HG02884 (cell line): ENCODE measurements around the gene UPK3A.
A peak's percentile ranks its signal among the peaks of the same experiment; 100 is the strongest.

Experiments used
- ATAC-seq: cut with Tn5 transposase; IDR thresholded peaks from one replicate; pipeline ENCODE4 v1.9.1; 2021; ENCODE audit warnings: mild to moderate bottlenecking, moderate library complexity; ENCODE audit not compliant: unreplicated experiment

UPK3A gene

GRCh38 chr22:45284705-45285262, at the start of gene UPK3A:
Gene UPK3A, plus strand, starts transcription at chr22:45284949. Its CDS starts 65 bp downstream, at chr22:45285014.
- ATAC-seq: no peak

- peak; percentile 65 for ATAC-seq
Measured at GRCh38 chr22:45235101-45235777, 49.5 kb upstream of the UPK3A start.

- ATAC-seq: no peak
Measured at GRCh38 chr22:45235851-45236342, 48.9 kb upstream of the UPK3A start.

GRCh38 chr22:45237065-45237990, 47.4 kb upstream of the UPK3A start:
- no peak for ATAC-seq

GRCh38 chr22:45238076-45238956, 46.4 kb upstream of the UPK3A start:
- ATAC-seq: no peak

GRCh38 chr22:45238957-45239680, 45.6 kb upstream of the UPK3A start:
- no peak for ATAC-seq

- ATAC-seq: no peak
Measured at GRCh38 chr22:45239681-45240051, 45.1 kb upstream of the UPK3A start.

- no peak for ATAC-seq
Measured at GRCh38 chr22:45240104-45240809, 44.5 kb upstream of the UPK3A start.

- no peak for ATAC-seq
Measured at GRCh38 chr22:45240810-45241631, 43.7 kb upstream of the UPK3A start, which contains the start of gene KIAA0930. Gene KIAA0930, minus strand, starts transcription at chr22:45240894. Its CDS starts 191 bp downstream, at chr22:45240703.

DNA sequence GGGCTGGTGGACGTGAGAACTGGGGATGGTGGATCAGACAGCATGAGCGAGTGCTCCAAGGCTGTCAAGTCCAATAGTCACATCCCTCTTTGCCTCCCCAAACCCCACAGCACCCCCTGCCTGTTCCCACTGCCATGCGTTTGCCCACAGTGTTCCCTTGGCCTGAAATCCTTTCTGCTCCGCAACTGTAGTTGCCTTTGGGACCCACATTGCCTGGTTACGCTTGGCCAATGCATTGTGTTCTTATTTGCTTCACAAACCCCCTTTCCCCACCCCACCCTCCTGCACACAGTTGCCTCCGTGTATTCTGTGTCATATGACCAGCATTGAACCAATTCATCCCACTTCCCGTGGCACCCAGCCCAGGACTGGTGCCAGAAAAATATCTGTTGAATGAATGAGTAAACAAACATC, 42.0 kb upstream of the UPK3A start:
- no peak for ATAC-seq

DNA sequence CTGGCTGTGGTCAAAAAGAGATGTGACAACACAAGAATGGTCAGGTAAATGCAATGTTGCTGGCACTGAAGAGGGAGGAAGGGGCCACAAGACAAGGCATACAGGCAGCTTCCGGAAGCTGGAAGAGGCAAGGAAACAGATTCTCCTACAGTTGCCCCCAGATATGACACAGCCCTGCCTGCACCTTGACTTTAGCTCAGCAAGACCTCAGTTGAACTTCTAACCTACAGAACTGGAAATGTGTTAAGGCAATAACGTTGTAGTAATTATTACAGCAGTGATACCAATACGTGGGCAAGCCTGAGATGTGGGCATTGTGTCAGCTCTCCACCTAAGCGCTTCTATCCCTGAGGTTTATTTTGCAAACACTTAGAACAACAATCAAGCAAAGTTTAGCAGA, 39.8 kb upstream of the UPK3A start:
- ATAC-seq: no peak

GRCh38 chr22:45246060-45246985, 38.4 kb upstream of the UPK3A start:
- no peak for ATAC-seq

DNA sequence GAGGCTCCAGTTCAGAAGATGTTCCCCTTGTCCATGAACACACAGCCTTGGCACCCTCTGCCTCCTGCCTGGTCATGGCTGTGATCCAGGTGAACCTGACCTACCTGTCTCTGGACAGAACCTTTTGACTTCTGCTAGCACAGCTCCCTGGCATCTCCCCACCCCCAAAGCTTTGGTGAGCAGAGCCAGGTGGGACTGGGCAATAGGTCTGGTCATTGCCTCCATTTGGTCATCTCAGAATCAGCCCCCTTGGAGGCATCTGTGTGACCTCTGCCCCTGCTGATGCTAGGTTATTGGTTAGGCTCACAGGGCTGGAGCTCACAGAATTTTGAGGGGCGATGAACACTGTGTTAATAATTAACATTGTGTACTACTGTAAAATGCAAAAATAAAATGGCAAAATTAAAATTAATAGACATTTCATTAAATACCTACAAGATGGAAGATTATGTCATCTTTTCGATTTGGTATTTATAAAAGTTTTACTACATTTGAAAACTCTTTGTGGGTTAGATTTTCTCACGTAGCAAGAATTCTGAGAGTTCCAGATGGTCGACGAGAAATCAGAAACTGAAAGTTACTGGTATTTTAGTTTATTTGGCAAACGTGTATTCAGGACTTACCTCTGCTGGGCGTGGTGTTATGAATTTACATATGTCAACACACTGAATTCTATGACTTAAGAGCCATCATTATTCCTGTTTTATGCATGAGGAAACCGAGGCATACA, 35.8 kb upstream of the UPK3A start:
- ATAC-seq: no peak

DNA sequence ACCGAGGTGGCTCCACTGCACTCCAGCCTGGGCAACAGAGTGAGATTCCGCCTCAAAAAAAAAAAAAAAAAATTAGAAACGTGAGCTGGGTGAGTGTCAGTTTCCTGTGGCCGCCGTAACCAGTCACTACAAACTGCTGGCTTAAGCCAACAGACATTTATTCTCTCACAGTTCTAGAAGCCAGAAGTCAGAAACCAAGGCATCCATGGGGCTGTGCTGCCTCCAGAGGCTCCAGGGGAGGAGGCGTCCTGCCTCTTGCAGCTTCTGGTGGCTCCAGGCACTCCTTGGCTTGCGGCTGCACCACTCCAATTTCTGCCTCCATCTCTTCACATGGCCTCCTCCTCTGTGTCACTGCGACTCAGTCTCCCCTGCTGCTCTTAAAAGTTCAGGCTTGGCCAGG, 32.9 kb upstream of the UPK3A start:
- ATAC-seq: no peak

DNA sequence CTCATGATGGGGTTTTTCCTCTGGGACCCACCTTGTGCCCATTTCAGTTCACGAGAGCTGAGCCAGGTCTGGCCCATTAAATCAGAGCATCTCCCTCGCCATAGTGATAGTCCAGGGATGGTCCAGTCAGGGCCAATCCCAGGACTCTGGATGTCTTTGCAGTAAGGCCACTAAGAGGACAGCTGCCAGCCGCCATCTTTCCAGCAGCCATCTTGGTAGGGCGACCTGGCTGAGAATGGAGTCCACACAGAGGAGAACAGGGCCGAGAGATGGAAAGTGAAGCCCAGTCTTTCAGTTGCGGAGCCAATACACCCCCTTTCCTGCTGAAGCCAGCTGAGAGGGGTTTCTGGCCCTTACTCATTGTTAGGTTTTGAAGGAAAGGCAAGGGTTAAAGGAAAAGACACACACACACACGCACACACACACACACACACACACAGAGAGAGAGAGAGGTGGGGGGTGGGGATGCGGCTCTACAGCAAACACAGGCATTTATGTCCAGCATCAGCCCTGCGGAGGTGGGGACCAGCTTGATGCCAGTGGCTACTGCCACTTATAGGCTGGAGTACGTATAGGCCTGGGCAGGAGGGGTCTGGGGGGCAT, 31.6 kb upstream of the UPK3A start:
- no peak for ATAC-seq

DNA sequence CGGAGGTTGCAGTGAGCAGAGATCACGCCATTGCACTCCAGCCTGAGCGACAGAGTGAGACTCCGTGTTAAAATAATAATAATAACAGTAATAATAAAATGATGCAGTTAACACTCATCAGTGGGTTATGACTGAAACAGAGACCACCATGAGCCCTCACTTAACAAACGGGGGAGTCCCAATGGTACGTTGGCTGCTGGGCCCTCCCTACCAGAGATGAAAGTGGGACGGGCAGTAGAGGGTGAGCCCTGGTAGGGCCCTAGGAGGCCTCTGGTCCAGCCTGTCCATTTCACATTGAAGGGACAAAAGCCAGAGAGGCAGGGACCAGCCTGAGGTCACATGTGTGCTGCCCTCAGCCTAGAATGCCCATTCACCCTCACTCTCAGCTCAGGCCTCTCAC, 30.4 kb upstream of the UPK3A start:
- ATAC-seq: no peak
